Measurements from ENCODE around the gene ZBTB8OS.
"Not testable (repeated sequence)": the region's sequence is repeated elsewhere in the genome, so short reads cannot be mapped to it uniquely, and the experiment has no call there.

ZBTB8OS gene

DNA sequence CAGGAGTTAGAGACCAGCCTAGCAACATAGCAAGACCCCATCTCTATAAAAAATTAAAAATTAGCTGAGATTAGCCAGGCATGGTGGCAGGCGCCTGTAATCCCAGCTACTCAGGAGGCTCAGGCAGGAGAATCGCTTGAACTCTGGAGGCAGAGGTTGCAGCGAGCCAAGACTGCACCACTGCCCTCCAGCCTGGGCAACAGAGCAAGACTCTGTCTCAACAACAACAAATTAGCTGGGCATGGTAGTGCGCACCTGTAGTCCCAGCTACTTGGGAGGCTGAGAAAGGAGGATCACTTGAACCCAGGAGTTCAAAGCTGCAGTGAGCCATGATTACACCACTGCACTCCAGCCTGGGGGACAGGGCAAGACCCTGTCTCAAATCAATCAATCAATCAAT lies 20.2 kb downstream of the ZBTB8OS start:
- not testable (repeated sequence) for H3K27me3 Mint-ChIP-seq, H3K27ac Mint-ChIP-seq, H3K9me3 Mint-ChIP-seq, H3K4me3 Mint-ChIP-seq
- H3K4me1 Mint-ChIP-seq, result peaks cover 11% of the 10 kb centered on the region
- H3K36me3 Mint-ChIP-seq, result peaks cover 11% of the 10 kb centered on the region

DNA sequence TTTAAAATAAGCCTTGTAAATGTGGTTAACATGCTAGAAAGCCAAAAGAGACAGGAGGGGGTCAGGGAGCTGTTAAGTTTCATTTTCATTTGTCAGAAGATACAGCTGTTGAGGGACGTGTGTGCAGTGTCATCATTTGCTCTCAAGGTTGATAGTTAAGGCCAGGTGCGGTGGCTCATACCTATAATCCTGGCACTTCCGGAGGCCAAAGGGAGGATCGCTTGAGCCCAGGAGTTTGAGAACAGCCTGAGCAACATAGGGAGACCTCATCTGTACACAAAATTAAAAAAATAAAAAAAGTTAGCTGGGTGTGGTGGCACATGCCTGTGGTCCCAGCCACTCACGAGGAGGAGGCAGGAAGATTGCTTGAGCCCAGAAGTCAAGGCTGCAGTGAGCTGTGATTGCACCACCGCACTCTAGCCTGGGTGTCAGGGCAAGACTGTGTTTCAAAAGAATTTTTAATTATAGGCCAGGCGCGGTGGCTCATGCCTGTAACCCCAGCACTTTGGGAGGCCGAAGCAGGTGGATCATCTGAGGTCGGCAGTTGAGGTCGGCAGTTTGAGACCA lies 22.7 kb downstream of the ZBTB8OS start:
- peak overlapping the region; percentile 4 for H3K4me3 Mint-ChIP-seq
- H3K4me1 Mint-ChIP-seq, result peaks cover 29% of the 10 kb centered on the region
- no peaks in the 10 kb centered on the region for H3K27me3 Mint-ChIP-seq
- peaks cover 23% of the 10 kb centered on the region for H3K36me3 Mint-ChIP-seq
- H3K9me3 Mint-ChIP-seq, result peaks cover 14% of the 10 kb centered on the region
- H3K27ac Mint-ChIP-seq, result peak overlapping the region; percentile 55

GRCh38 chr1:32626176-32626575 lies 24.2 kb downstream of the ZBTB8OS start:
- Mint-ChIP-seq H3K27me3 (no peaks in the 10 kb centered on the region), H3K4me3 (no peak overlapping the region), H3K4me1 (peaks cover 33% of the 10 kb centered on the region), H3K27ac (no peak overlapping the region), H3K9me3 (peaks cover 15% of the 10 kb centered on the region), H3K36me3 (peaks cover 29% of the 10 kb centered on the region)

GRCh38 chr1:32623775-32624174 lies 26.6 kb downstream of the ZBTB8OS start:
- H3K4me1 Mint-ChIP-seq, result peaks cover 33% of the 10 kb centered on the region
- H3K36me3 Mint-ChIP-seq, result peaks cover 27% of the 10 kb centered on the region
- peak overlapping the region; percentile 94 for H3K27ac Mint-ChIP-seq
- H3K4me3 Mint-ChIP-seq, result peak overlapping the region; percentile 26
- H3K27me3 Mint-ChIP-seq, result no peaks in the 10 kb centered on the region
- H3K9me3 Mint-ChIP-seq, result peaks cover 15% of the 10 kb centered on the region

GRCh38 chr1:32622806-32623681 lies 27.3 kb downstream of the ZBTB8OS start:
- peak overlapping the region; percentile 26 for H3K4me3 Mint-ChIP-seq
- peaks cover 33% of the 10 kb centered on the region for H3K4me1 Mint-ChIP-seq
- H3K9me3 Mint-ChIP-seq, result peaks cover 15% of the 10 kb centered on the region
- H3K27ac Mint-ChIP-seq, result peak overlapping the region; percentile 94
- H3K27me3 Mint-ChIP-seq, result no peaks in the 10 kb centered on the region
- H3K36me3 Mint-ChIP-seq, result peaks cover 27% of the 10 kb centered on the region

DNA sequence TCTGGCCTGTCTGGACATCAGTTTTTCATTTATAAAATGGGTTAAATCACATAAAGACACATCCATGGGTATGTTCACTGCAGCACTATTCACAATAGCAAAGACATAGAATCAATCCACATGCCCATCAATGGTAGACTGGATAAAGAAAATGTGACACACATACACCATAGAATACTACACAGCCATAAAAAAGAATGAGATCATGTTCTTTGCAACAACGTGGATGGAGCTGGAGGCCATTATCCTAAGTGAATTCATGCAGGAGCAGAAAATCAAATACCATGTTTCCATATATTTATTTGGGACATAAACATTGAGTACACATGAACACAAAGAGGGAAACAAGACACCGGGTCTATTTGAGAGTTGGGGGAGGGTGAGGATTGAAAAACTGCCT lies 28.1 kb downstream of the ZBTB8OS start:
- Mint-ChIP-seq H3K27ac (no peak overlapping the region), H3K4me1 (peaks cover 26% of the 10 kb centered on the region), H3K36me3 (peaks cover 24% of the 10 kb centered on the region), H3K27me3 (no peaks in the 10 kb centered on the region), H3K9me3 (peaks cover 15% of the 10 kb centered on the region), H3K4me3 (no peak overlapping the region)

DNA sequence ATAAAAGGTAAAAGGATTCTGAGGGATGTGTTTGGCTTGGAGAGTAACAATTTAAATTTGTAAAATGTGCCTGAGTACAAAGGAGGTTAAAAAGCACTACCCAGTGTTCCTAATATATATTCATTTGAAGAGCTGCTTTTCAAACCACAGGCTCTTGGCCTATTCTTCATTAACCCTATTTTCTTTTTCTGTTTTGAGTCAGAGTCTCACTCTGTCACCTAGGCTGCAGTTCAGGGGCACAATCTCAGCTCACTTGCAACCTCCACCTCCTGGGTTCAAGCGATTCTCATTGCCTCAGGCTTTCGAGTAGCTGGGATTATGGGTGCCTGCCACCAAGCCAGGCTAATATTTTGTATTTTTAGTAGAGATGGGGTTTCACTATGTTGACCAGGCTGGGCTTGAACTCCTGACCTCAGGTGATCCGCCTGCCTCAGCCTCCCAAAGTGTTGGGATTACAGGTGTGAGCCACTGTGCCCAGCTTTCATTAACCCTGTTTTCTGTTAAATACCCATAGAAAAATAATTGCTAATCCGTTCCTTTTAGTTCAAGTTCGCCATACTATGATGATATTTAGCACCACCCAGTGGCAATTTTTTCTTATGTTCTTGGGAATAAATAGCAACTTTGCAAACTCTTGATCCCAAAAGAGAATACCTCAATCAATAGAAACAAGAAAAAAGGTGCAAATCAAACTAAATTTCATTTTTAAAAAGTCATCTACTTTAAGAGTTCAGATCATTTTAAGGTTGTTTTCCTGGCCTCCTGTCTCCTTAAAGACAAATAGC lies 30.5 kb downstream of the ZBTB8OS start:
- H3K27ac Mint-ChIP-seq, result no peak overlapping the region
- peaks cover 20% of the 10 kb centered on the region for H3K36me3 Mint-ChIP-seq
- H3K4me1 Mint-ChIP-seq, result peaks cover 22% of the 10 kb centered on the region
- no peak overlapping the region for H3K4me3 Mint-ChIP-seq
- peaks cover 15% of the 10 kb centered on the region for H3K9me3 Mint-ChIP-seq
- H3K27me3 Mint-ChIP-seq, result no peaks in the 10 kb centered on the region

DNA sequence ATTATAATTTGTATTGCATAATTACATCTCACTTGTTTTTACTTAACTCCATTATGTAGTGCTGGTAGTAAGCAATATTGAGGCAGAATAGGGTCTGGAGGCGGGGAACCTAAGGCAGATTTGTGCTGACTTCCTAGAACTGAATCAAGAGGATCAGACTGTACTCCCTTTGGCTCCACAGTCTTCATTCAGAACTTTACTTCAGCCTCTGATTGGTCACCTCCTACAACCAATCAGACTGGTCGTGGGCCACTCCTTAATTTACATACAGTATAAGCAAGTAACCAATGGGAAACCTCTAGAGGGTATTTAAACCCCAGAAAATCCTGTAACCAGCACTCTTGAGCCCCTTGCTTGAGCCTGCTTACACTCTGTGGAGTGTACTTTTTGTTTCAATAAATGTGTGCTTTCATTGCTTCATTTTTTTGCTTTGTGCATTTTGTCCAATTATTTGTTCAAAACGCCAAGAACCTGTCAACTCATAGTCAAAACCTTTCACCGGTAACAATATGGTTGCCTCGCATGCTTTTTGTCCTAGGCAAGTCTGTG lies 31.6 kb downstream of the ZBTB8OS start:
- Mint-ChIP-seq H3K9me3 (peaks cover 8% of the 10 kb centered on the region), H3K4me1 (peaks cover 15% of the 10 kb centered on the region), H3K27me3 (no peaks in the 10 kb centered on the region), H3K4me3 (no peak overlapping the region), H3K36me3 (peaks cover 16% of the 10 kb centered on the region), H3K27ac (no peak overlapping the region)

DNA sequence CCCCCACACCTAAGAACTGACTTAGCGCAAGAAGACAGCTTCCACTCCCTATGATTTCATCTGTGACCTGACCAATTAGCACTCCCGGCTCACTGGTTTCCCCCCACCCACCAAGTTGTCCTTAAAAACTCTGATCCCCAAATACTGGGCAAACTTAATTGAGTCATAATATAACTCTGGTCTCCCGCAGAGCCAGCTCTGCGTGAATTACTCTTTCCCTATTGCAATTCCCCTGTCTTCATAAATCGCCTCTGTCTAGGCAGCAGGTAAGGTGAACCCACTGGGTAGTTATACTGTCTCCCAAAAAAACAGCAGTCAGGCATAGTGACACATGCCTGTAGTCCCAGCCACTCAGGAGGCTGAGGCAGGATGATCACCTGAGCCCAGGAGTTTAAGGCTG lies 36.9 kb downstream of the ZBTB8OS start:
- no peaks in the 10 kb centered on the region for H3K27me3 Mint-ChIP-seq
- peak overlapping the region; percentile 47 for H3K4me3 Mint-ChIP-seq
- H3K27ac Mint-ChIP-seq, result no peak overlapping the region
- peaks cover 9% of the 10 kb centered on the region for H3K4me1 Mint-ChIP-seq
- no peaks in the 10 kb centered on the region for H3K36me3 Mint-ChIP-seq
- H3K9me3 Mint-ChIP-seq, result no peaks in the 10 kb centered on the region

DNA sequence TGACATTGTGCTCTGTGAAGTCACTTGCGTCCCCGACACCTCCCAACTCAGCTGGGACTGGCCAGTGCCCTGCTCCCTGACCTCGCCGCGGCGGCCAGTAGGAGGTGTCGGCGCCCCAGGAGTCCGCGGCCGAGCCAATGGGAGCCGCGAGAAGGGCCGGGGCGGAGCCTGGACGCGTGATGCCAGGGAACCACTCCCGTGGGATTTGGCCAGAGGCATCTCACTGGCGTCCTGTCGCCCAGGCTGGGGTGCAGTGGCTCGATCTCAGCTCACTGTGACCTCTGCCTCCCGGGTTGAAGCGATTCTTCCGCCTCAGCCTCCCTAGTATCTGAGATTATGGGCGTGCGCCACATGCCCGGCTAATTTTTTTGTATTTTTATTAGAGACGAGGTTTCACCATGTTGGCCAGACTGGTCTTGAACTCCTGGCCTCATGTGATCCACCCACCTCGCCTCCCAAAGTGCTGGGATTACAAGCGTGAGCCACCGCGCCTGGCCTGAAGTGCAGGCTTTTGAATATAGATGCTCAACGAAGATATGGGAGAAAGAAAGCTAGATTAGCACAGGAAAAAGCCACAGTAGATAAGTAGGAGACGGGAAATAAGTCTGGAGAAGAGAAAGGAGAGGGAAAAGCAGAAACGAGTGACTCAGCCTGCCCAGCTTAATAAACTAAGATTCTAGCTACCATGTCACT lies 38.0 kb downstream of the ZBTB8OS start:
- H3K4me1 Mint-ChIP-seq, result peaks cover 9% of the 10 kb centered on the region
- H3K9me3 Mint-ChIP-seq, result no peaks in the 10 kb centered on the region
- H3K27ac Mint-ChIP-seq, result no peak overlapping the region
- H3K36me3 Mint-ChIP-seq, result no peaks in the 10 kb centered on the region
- H3K4me3 Mint-ChIP-seq, result peak overlapping the region; percentile 60
- no peaks in the 10 kb centered on the region for H3K27me3 Mint-ChIP-seq

DNA sequence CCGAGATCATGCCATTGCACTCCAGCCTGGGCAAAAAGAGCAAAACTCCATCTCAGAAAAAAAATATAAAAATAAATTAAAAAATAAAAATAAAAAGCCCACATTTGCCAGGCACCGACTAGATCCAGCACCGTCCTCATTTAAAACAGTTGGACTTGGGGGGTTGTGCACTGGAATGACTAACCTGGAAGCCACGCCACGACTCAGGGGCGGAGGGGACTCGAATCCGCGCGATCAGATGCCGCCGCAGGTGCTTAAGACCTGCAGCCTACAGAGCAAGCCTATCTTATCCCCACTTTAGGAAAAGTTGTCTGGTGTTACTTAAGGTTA lies 38.5 kb downstream of the ZBTB8OS start:
- H3K27me3 Mint-ChIP-seq, result no peaks in the 10 kb centered on the region

DNA sequence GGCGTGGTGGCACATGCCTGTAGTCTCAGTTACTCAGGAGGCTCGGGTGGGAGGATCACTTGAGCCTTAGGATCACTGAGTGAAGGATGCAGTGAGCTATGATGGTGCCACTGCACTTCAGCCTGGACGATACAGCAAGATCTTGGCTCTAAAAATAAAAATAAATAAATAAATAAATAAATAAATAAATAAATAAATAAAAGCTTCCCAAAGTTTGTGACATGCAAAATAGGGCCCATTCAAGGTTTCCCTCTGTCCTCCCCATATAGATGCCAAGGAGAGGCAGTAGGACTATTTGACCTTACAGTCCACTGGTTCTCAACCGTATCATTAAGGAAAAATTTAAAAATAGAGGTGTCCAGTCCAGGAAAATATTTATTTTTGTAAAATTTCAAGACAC lies 41.2 kb downstream of the ZBTB8OS start:
- Mint-ChIP-seq H3K9me3 (no peaks in the 10 kb centered on the region), H3K36me3 (no peaks in the 10 kb centered on the region), H3K27ac (no peak overlapping the region), H3K4me1 (peaks cover 9% of the 10 kb centered on the region), H3K4me3 (no peak overlapping the region), H3K27me3 (no peaks in the 10 kb centered on the region)

More for the DNA sequence above, 38.5 kb downstream of the ZBTB8OS start:
- Mint-ChIP-seq H3K36me3 (no peaks in the 10 kb centered on the region), H3K4me1 (peaks cover 9% of the 10 kb centered on the region), H3K9me3 (no peaks in the 10 kb centered on the region), H3K27ac (no peak overlapping the region), H3K4me3 (peak overlapping the region; percentile 60)

GRCh38 chr1:32606565-32607371 lies 43.6 kb downstream of the ZBTB8OS start:
- Mint-ChIP-seq H3K27me3 (no peaks in the 10 kb centered on the region), H3K36me3 (no peaks in the 10 kb centered on the region), H3K9me3 (no peaks in the 10 kb centered on the region), H3K4me3 (no peak overlapping the region), H3K27ac (no peak overlapping the region), H3K4me1 (no peaks in the 10 kb centered on the region)

GRCh38 chr1:32605711-32606424 lies 44.5 kb downstream of the ZBTB8OS start:
- no peaks in the 10 kb centered on the region for H3K27me3 Mint-ChIP-seq
- no peaks in the 10 kb centered on the region for H3K4me1 Mint-ChIP-seq
- no peaks in the 10 kb centered on the region for H3K9me3 Mint-ChIP-seq
- H3K27ac Mint-ChIP-seq, result no peak overlapping the region
- H3K36me3 Mint-ChIP-seq, result no peaks in the 10 kb centered on the region
- no peak overlapping the region for H3K4me3 Mint-ChIP-seq

Measured in activated naive CD4-positive, alpha-beta T cell treated with anti-CD3 and anti-CD28 coated beads, Interleukin-2, amount 50 U/mL, for 24 hours (primary cell).